Heart left ventricle (tissue), 16 donors: ENCODE results near the gene MAGI2. TPM values are rescaled to one million over a fixed set of nuclear protein-coding genes. Genes with fewer than 3 reads are reported as not detected.
A peak's percentile ranks its signal among the peaks of the same experiment; 100 is the strongest.

Experiments
- ATAC-seq, 4 donors: fragments of 200-7000 bp; cut with Tn5 transposase; one replicate each; pipeline ENCODE4 v1.9.1; 2020 to 2022; ENCODE audit warnings: moderate library complexity in 4 of 4, mild to moderate bottlenecking in 3 of 4, moderate number of reproducible peaks in 1 of 4
- DNase-seq, 5 donors: peaks; one replicate each; pipeline ENCODE4 v3.0.0-alpha.2; 2020
- H3K27ac ChIP-seq, 12 donors: fragments of 200-600 bp; sonication (generic) in 4 of 12; one replicate each; pipeline versions ENCODE4 v1.5.0 to v1.8.0; 2016 to 2022; ENCODE audit warnings: mild to moderate bottlenecking in 2 of 12
- H3K27me3 ChIP-seq, 9 donors: fragments of 200-600 bp; sonication (generic) in 2 of 9; one replicate each; pipeline versions ENCODE4 v1.5.1 to v1.8.0; 2016 to 2022; ENCODE audit warnings: mild to moderate bottlenecking in 3 of 9
- H3K36me3 ChIP-seq, 9 donors: fragments of 200-600 bp; sonication (generic) in 2 of 9; one replicate each; pipeline versions ENCODE4 v1.5.0 to v1.8.0; 2018 to 2022; ENCODE audit warnings: mild to moderate bottlenecking in 2 of 9
- H3K4me1 ChIP-seq, 12 donors: fragments of 200-600 bp; sonication (generic) in 4 of 12; one replicate each; pipeline versions ENCODE4 v1.5.0 to v1.8.0; 2016 to 2022; ENCODE audit warnings: mild to moderate bottlenecking in 3 of 12
- H3K4me3 ChIP-seq, 12 donors: fragments of 200-600 bp; sonication (generic) in 4 of 12; one replicate each; pipeline versions ENCODE4 v1.5.0 to v1.8.0; 2017 to 2022; ENCODE audit warnings: mild to moderate bottlenecking in 9 of 12, moderate library complexity in 4 of 12
- H3K9me3 ChIP-seq, 12 donors: fragments of 200-600 bp; sonication (generic) in 4 of 12; one replicate each; pipeline versions ENCODE4 v1.5.0 to v1.8.0; 2016 to 2022; ENCODE audit warnings: mild to moderate bottlenecking in 1 of 12
- POLR2A ChIP-seq, 2 donors: fragments of 450-650 bp; IDR thresholded peaks; one replicate each; pipeline ENCODE4 v1.6.1; 2017; ENCODE audit warnings: antibody characterized with exemption in 2 of 2, mild to moderate bottlenecking in 2 of 2, moderate library complexity in 2 of 2
- WGBS, 4 donors: extraction: QIAGEN DNeasy Blood & Tissue Kit in 2 of 4; methylation state at CpG; one replicate each; pipeline versions ENCODE4 v1.1.5 to v1.1.7; 2013 to 2018; 5-methylcytosine and 5-hydroxymethylcytosine counted together
- intact Hi-C, 10 donors: fragments of 100-400 bp; cut with DNase I; formaldehyde crosslinking; loops; one replicate each; pipeline versions ENCODE4 v1.11.1 to v1.14.2; 2022
- polyA plus RNA-seq, 2 donors: library from polyadenylated mRNA; stranded (reverse); fragments of 200-250 nt; gene quantifications; one replicate each; pipeline ENCODE4 v1.2.3, GENCODE V29; 2013
- total RNA-seq, 9 donors: library from RNA; depleted of rRNA in 2 of 9; stranded (reverse); fragments of >200 nt in 2 of 9; fragmentation: NEBNext Ultra II Directional in 3 of 9; extraction: Animal tissue kit (Norgen Biotek cat#: 25700) in 3 of 9; gene quantifications; one replicate each; pipeline versions ENCODE4 v1.1.0 to v1.2.4, GENCODE V29; 2016 to 2023
- TF ChIP-seq, protein P1 (sequence below), 12 donors: fragments of 200-600 bp; sonication (generic) in 4 of 12; IDR thresholded peaks; one replicate each; pipeline versions ENCODE4 v1.5.0 to v1.8.0; 2018 to 2022; ENCODE audit warnings: antibody characterized with exemption in 12 of 12, mild to moderate bottlenecking in 5 of 12
- donor health status: ischemic (EF 13 %, LVEDD 7.1; RV severe dilation, severe dysfunction).
- donor health status: healthy with polysubstance abuse.
- donor health status: DM: no; HTN: yes; CAD: no.
- donor health status: DM: no; HTN: no; CAD: no.
- donor health status: ischemic (EF 25% LVEDD 6.9; RV normal size, moderate dysfunction).
- donor health status: ischemic (EF 25% LVEDD 5.7; RV mildly dilated, moderate dysfunction).
- donor health status: healthy.
- donor health status: DM: yes; HTN: yes; CAD: no.
- donor health status: ischemic (EF 35%, LVEDD 5.7; RV mildly dilated, moderate dysfunction).
- donor health status: nonischemic (EF 11% LVEDD 7.7; RV severe dilation, severe dysfunction).
- donor health status: DM: yes; HTN: yes; CAD: no.
- donor health status: PGD.
- donor health status: ischemic (EF 29% LVEDD 5.4; RV normal size, mild dysfunction).
- donor health status: nonischemic (EF 23%, LVEDD 6.1; RV moderate dilation, normal function).

MAGI2 gene
- total and polyA plus RNA-seq, 11 donors, result 1.1 to 6.8 (median 3.8) TPM

DNA sequence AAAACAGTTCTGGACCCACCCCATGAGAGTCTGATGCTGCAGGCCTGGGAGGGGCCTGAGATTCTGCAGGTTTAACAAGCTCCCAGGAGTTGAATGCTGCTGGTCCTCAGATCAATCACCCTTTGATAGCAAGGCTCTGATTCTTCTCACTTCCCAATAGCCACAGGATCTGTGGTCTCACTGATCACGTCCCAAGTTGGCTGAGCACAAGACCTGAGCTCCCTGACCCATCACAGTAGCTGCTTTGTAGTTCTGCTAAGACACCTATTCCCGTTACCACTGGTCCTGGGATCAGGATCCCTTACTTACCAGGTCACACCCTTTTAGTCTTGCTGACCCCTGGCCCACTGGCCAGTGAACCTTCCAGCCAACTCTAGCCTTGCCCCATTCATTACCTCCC, 1282.1 kb downstream of the MAGI2 start:
- Histone ChIP-seq H3K4me1 (peaks cover 0 to 11% (median 0%) of the 10 kb centered on the region in 12 donors), H3K9me3 (no peaks in the 10 kb centered on the region), H3K36me3 (no peaks in the 10 kb centered on the region), H3K27me3 (no peaks in the 10 kb centered on the region), H3K4me3 (no peak overlapping the region), H3K27ac (no peak overlapping the region)
- TF ChIP-seq, protein P1, sequence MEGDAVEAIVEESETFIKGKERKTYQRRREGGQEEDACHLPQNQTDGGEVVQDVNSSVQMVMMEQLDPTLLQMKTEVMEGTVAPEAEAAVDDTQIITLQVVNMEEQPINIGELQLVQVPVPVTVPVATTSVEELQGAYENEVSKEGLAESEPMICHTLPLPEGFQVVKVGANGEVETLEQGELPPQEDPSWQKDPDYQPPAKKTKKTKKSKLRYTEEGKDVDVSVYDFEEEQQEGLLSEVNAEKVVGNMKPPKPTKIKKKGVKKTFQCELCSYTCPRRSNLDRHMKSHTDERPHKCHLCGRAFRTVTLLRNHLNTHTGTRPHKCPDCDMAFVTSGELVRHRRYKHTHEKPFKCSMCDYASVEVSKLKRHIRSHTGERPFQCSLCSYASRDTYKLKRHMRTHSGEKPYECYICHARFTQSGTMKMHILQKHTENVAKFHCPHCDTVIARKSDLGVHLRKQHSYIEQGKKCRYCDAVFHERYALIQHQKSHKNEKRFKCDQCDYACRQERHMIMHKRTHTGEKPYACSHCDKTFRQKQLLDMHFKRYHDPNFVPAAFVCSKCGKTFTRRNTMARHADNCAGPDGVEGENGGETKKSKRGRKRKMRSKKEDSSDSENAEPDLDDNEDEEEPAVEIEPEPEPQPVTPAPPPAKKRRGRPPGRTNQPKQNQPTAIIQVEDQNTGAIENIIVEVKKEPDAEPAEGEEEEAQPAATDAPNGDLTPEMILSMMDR (IDR thresholded peaks at IDR 0.05), result no peak
- no peak for TF ChIP-seq POLR2A (IDR thresholded peaks at IDR 0.05)
- DNase-seq (no peak), ATAC-seq (no peak)
- intact Hi-C loops, result no loop called here
- WGBS, 4 donors, result 85 to 93% (median 92%) methylated on average over 2 of the region's 2 CpGs

DNA sequence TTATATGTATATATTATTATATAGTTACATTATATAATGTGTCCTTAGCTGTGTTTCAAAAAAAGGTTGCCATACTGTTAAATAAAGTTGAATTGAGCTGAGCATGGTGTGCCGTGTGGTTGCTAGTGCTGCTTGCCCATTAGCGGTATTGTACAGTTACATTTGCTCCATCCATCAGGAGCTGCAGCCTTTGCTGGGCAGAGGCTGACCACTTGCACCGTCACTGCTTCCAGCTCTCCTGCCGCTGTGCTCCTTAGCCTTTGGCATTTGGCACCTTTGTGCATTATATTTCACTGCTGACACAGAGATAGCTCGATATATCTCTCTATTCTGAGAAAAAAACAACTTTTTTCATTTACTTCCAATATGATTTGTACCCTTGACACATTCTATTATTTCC, 1282.7 kb downstream of the MAGI2 start:
- WGBS, 4 donors, result 94 to 96% (median 95%) methylated on average over 5 of the region's 5 CpGs
- Histone ChIP-seq H3K27me3 (no peaks in the 10 kb centered on the region), H3K27ac (no peak overlapping the region), H3K9me3 (no peaks in the 10 kb centered on the region), H3K4me3 (no peak overlapping the region), H3K4me1 (peaks cover 0 to 9% (median 0%) of the 10 kb centered on the region in 12 donors), H3K36me3 (no peaks in the 10 kb centered on the region)
- intact Hi-C loops, result no loop called here
- DNase-seq, result no peak
- TF ChIP-seq, protein P1 (IDR thresholded peaks at IDR 0.05), result no peak
- TF ChIP-seq POLR2A (IDR thresholded peaks at IDR 0.05), result no peak
- ATAC-seq, result no peak

- H3K4me3 ChIP-seq, result no peak overlapping the region
- ATAC-seq (no peak), DNase-seq (no peak)
- intact Hi-C loops, result loop anchor here in 1 of 10 donors (10.0 kb wide), 1 partner anchor 65 kb away; no protein-coding TSS in a partner anchor
- H3K4me1 ChIP-seq, result peaks cover 0 to 4% (median 0%) of the 10 kb centered on the region in 12 donors
- H3K27ac ChIP-seq, result no peak overlapping the region
- TF ChIP-seq, protein P1 (IDR thresholded peaks at IDR 0.05), result no peak
- no peak for TF ChIP-seq POLR2A (IDR thresholded peaks at IDR 0.05)
- no peaks in the 10 kb centered on the region for H3K9me3 ChIP-seq
- WGBS, 4 donors, result 91 to 96% (median 96%) methylated on average over 2 of the region's 2 CpGs
- no peaks in the 10 kb centered on the region for H3K36me3 ChIP-seq
- H3K27me3 ChIP-seq, result no peaks in the 10 kb centered on the region
Observed at GRCh38 chr7:78169992-78170391, 1283.5 kb downstream of the MAGI2 start.

DNA sequence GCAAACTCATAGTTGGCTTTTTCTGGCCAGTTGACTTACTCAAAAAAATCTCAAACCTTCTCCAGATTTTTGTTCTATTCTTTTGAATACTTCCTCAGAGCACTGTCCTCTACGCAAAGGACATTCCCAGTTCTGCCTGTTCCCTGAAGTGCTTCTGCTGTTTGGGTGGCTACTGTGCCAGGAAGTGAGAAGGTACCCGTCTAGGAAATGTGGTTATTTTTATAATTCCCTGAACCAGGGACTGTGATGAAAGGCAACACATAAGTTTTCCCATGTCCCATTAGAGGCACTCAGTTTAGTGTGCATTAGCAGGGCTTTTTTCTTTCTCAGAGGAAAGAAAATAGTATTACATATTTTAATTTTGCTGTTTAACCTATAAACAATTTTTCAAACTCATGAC, 1284.6 kb downstream of the MAGI2 start:
- Histone ChIP-seq H3K9me3 (no peaks in the 10 kb centered on the region), H3K36me3 (no peaks in the 10 kb centered on the region), H3K27ac (no peak overlapping the region), H3K27me3 (no peaks in the 10 kb centered on the region), H3K4me3 (no peak overlapping the region), H3K4me1 (peaks cover 0 to 4% (median 0%) of the 10 kb centered on the region in 12 donors)
- ATAC-seq (peak in 2 of 4 donors; percentile 49 to 64), DNase-seq (no peak)
- TF ChIP-seq, protein P1 (IDR thresholded peaks at IDR 0.05), result no peak
- TF ChIP-seq POLR2A (IDR thresholded peaks at IDR 0.05), result no peak
- intact Hi-C loops, result loop anchor here in 1 of 10 donors (10.0 kb wide), 1 partner anchor 64 kb away; no protein-coding TSS in a partner anchor
- 34 to 44% (median 43%) methylated on average over 2 of the region's 2 CpGs for WGBS, 4 donors
